ENCODE measurements around the gene NPY4R.
"Not testable (repeated sequence)": the region's sequence is repeated elsewhere in the genome, so short reads cannot be mapped to it uniquely, and the experiment has no call there.

DNA sequence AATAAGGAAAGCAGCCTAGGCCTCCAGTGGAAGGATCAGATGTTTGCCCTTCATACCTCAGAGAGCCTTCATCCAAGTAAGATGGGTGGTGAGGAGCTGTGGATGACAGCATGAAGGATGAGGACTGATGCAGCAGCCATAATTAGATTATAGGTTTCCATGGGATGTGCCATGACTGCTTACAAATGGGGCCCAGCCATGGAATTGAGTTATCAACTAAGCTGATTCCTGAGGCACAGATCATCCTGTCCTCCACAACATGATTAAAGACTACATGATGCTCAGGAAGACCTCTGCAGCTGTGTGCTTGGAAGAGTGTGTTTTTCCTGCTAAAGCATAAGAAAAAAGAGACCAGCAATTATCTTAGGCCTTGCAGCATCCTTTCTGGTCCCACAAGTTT lies 54.6 kb downstream of the NPY4R start:
- TF ChIP-seq, protein P1, sequence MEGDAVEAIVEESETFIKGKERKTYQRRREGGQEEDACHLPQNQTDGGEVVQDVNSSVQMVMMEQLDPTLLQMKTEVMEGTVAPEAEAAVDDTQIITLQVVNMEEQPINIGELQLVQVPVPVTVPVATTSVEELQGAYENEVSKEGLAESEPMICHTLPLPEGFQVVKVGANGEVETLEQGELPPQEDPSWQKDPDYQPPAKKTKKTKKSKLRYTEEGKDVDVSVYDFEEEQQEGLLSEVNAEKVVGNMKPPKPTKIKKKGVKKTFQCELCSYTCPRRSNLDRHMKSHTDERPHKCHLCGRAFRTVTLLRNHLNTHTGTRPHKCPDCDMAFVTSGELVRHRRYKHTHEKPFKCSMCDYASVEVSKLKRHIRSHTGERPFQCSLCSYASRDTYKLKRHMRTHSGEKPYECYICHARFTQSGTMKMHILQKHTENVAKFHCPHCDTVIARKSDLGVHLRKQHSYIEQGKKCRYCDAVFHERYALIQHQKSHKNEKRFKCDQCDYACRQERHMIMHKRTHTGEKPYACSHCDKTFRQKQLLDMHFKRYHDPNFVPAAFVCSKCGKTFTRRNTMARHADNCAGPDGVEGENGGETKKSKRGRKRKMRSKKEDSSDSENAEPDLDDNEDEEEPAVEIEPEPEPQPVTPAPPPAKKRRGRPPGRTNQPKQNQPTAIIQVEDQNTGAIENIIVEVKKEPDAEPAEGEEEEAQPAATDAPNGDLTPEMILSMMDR (IDR thresholded peaks at IDR 0.05) = not testable (repeated sequence)
- not testable (repeated sequence) for TF ChIP-seq FOXP4 (CRISPR knock-in tag; IDR thresholded peaks at IDR 0.05); FOXK1 (CRISPR knock-in tag; IDR thresholded peaks at IDR 0.05); PRDM15 (CRISPR knock-in tag; IDR thresholded peaks at IDR 0.05); CREM (CRISPR knock-in tag; IDR thresholded peaks at IDR 0.05); ZNF263 (CRISPR knock-in tag; IDR thresholded peaks at IDR 0.05; ENCODE audit: low read depth); TCF7 (CRISPR knock-in tag; IDR thresholded peaks at IDR 0.05; ENCODE audit: low read depth); MXD4 (CRISPR knock-in tag; IDR thresholded peaks at IDR 0.05; ENCODE audit: borderline replicate concordance); USF2 (CRISPR knock-in tag; IDR thresholded peaks at IDR 0.05); MAX (CRISPR knock-in tag; IDR thresholded peaks at IDR 0.05); FOXP1 (CRISPR knock-in tag; IDR thresholded peaks at IDR 0.05; ENCODE audit: borderline replicate concordance); E2F4 (CRISPR knock-in tag; IDR thresholded peaks at IDR 0.05; ENCODE audit: borderline replicate concordance, low read depth)
- TF ChIP-seq, protein P2, sequence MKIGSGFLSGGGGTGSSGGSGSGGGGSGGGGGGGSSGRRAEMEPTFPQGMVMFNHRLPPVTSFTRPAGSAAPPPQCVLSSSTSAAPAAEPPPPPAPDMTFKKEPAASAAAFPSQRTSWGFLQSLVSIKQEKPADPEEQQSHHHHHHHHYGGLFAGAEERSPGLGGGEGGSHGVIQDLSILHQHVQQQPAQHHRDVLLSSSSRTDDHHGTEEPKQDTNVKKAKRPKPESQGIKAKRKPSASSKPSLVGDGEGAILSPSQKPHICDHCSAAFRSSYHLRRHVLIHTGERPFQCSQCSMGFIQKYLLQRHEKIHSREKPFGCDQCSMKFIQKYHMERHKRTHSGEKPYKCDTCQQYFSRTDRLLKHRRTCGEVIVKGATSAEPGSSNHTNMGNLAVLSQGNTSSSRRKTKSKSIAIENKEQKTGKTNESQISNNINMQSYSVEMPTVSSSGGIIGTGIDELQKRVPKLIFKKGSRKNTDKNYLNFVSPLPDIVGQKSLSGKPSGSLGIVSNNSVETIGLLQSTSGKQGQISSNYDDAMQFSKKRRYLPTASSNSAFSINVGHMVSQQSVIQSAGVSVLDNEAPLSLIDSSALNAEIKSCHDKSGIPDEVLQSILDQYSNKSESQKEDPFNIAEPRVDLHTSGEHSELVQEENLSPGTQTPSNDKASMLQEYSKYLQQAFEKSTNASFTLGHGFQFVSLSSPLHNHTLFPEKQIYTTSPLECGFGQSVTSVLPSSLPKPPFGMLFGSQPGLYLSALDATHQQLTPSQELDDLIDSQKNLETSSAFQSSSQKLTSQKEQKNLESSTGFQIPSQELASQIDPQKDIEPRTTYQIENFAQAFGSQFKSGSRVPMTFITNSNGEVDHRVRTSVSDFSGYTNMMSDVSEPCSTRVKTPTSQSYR (CRISPR knock-in tag; IDR thresholded peaks at IDR 0.05) = not testable (repeated sequence)
- TF ChIP-seq, protein P3, sequence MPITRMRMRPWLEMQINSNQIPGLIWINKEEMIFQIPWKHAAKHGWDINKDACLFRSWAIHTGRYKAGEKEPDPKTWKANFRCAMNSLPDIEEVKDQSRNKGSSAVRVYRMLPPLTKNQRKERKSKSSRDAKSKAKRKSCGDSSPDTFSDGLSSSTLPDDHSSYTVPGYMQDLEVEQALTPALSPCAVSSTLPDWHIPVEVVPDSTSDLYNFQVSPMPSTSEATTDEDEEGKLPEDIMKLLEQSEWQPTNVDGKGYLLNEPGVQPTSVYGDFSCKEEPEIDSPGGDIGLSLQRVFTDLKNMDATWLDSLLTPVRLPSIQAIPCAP (CRISPR knock-in tag; IDR thresholded peaks at IDR 0.05) = not testable (repeated sequence)
